IPS DF 4.7 (cell line): Measurements from ENCODE around the gene PTPRQ.
"Not testable (repeated sequence)": the region's sequence is repeated elsewhere in the genome, so short reads cannot be mapped to it uniquely, and the experiment has no call there.

ENCODE experiments used
- DNase-seq: peaks from one replicate; pipeline ENCODE4 v3.0.0-alpha.2; 2013; ENCODE audit warnings: low spot score; ENCODE audit errors: extremely low read depth

PTPRQ gene

DNA sequence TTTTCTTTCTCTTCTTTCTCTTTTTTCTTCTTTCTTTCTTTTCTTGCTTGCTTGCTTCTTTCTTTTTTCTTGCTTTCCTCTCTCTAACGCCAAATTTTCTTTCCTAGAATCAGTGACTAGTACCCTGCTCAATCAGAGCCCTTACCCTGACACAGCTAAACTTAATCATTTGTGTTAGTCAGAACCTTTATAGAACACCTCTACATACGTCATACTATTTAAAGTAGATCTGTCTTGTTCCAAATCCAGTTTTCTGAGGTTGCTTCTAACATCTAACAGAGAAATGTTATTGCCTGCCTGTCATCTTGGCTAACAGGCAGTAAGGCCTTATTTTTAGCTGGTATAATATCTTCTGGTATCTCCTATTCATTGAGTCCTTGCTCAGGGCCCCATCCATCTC is 197.9 kb downstream of the PTPRQ start:
- DNase-seq, result no peak

DNA sequence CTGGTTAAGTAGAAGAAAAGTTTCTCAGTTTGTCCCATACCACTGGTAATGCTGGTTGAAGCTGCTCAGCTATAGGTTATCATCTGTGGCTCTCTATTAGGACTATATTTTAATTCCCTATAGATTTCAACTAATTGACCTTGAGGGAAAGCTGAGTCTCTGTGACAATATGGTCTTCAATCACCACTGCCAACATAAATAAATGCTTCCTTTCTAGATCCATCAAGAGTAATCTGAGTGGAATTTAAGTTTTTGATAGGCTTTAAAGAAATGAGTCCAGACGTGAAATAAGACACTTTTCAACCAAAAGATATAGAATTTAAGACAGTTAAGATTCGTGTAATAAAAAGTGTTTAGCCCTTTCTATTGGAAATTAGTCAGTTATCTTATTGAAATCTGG is 199.9 kb downstream of the PTPRQ start:
- DNase-seq, result no peak

DNA sequence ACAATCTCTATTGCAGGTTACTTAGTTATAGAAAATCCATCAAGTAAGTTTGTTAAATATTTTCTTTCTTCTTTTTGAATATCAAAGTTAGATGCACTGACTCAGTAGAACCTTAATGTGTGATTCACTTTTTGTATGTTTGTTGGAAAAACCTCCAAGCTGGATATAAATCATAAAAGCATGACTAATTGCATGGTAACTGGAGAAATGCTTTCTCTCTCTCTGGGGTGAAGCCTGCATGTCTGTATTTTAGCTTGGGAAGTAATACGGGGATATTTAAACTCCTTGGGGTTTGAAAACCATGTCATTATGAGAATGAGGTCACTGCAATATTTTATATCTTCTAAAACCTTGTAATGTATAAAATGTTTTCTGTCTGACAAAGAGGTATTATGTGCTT is 204.8 kb downstream of the PTPRQ start:
- DNase-seq, result no peak

DNA sequence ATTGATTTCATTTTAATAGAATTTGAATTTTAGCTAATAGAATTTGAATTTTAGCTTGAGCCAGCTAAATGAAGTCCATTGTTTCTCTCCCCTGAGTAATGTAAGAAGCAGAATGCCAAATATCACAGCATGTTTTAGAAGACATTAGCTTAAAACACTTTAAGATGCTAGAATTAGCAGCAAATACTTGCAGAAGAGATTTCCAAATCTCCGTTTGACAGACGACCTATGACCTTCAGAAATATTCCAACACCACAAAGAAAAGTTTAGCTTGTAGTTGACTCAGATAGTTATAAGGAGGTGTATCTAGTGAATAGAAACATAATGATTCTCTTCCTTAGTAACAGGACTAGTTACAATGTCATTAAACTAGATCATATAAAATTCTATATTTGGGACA is 211.7 kb downstream of the PTPRQ start:
- DNase-seq, result no peak

DNA sequence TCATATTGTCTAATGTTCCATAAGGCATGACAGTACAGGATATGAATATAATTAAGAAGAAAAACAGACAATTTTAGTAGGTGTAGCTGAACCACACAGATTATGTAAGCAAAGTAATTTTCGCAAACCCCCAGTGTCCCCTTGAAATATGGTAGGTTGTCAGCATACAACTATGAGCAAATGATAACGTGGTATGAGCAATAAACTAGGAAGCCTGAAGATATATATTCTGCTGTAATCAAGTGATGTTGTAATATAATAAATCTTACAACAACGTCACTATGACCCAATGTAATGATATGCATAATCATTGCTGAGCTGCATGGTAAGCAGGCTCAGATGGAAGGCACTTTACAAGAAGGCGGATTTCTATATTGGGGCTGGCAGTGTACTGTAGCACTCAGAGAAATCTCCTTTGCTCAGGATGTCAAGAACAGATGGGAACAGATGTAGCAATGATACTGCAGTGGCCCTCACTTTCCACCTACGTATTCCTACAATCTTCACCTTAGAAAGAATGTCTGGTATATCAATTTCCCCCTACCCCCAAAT is 215.6 kb downstream of the PTPRQ start:
- no peak for DNase-seq

DNA sequence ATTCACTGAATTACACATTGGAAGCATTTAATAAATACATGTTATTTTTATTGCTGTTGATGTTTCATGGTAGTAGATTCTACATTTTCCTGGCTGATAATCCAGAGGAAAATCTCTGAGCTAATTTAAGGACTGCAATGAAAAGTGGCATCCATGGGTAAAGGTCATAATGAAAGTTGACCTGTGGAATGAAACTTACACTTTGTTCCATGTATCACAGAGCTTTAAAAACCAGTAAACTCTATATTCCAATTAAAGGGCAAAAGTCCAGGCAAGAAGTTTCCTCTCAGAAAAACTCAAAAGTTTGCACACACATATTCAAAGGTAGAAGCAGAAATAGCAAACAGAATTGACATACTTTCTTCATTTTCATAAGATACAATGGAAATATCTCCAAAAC is 218.6 kb downstream of the PTPRQ start:
- DNase-seq, result no peak

DNA sequence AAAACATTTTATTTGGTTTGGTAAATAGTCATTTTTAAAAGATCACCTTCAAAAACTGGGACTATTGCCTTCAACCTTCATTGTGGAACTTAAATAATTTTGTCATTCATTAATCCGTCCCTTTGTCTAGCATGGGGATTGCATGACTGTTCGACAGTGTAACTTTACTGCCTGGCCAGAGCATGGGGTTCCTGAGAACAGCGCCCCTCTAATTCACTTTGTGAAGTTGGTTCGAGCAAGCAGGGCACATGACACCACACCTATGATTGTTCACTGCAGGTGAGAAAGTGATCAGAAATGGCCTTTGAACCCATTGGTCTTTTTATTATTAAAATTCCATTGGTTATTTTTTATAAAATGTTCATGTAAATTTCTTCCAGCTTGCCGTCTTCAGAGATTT is 226.2 kb downstream of the PTPRQ start:
- no peak for DNase-seq

DNA sequence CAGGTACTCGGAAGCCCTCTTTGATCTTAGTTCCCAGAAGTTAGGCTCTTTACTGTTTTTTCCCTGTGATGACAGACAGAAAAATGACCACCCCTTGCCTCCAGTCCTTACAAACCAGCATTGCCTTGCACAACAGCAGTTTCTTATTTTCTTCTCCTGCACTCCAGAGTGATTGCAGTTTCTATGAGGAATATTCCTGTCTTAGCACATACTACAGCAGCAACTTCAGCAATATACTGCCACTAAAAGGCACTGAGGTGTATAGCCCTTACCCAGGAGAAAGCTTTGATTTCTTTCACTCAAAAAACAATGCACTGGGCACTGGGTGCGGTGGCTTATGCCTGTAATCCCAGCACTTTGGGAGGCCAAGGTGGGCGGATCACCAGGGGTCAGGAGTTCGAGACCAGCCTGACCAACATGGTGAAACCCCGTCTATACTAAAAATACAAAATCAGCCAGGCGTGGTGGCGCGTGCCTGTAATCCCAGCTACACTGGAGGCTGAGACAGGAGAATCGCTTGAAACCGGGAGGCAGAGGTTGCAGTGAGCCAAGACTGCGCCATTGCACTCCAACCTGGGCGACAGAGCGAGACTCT is 232.1 kb downstream of the PTPRQ start:
- not testable (repeated sequence) for DNase-seq

DNA sequence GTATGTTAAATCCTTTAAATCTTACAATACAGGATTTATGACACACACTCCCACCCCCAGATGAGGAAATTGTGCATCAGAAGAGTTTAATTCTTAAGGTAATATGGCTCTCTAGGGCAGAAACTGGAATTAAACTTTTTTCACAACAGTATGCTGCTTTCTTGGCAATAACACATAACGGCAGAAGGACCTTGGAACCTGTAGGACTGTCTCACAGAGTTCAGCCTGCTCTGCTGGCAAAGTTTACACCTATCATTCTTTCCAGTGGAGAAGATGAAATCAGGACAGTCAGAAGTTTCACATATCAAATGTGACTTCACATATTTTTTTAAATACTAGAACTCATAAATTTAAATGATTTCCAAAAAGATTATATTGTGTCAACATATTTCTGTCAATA is 232.8 kb downstream of the PTPRQ start:
- no peak for DNase-seq

DNA sequence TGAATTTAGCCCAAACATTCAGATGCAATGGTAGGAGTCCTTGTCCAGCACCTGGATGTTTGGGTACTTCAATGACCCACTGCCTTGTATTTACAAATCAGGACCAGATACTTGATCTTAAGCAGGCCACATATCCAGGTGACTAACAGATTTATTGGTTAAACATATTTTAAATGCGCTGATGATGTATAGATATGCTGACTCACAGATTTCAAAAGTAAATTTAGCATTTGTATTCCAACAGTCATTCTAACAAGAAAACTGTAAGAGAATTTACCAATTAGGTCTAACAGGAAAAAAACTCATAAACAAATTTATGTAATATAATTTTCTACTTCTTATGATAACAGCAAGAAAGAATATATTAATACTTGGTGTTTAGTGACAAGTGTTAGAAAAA is 234.0 kb downstream of the PTPRQ start:
- no peak for DNase-seq

DNA sequence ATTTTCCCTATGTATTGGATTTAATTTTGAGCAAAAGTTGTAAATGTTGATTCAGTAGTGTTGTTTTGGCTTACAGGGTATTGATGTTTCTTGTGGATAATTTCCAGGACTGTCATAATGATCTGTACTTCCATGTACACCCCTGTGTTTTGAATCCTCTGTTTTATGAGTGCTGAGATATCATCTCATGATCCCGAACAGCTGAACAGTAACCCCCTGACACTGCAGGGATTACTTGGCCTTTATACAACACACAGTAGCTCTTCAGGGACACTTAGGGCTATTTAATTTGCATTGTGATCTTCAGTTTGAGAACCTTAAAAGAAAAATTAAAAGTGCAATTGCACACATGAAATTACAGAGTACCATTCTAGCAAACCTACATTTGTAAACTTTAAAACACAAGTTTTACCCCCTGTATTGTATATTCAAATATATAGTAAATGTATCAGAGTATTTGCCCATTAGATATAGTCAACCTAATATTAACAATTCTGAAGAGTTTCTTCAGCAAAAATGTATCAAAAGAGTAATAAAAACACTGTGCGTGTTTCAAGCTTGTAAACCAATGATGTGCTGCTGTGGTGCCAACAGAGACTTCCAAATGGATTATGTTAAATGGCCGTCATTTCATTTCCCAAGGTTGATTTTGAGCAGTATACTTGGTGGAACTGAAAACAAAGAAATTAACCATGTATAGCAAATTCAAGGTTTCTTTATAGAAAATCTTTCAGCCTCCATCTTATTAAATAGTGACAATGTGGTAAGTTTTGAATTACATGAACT is 235.5 kb downstream of the PTPRQ start:
- DNase-seq, result no peak

DNA sequence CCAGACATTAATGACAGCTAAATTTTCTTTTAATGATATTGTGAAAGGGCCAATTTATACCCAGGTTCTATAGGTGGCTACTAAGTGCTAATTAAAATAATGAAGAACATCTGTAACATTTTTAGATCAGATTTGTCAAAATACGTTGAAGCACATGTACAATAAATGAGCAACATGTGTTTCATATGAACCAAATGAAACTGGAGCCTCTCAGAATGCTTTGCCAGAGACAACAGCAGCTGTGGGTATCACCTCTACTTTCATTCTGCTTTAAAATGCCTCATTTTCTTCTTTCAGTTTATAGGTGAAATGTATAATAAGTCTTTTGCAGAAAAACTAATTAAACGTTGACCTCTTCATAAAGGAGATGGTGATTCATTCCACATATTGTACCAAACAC is 237.3 kb downstream of the PTPRQ start:
- no peak for DNase-seq

DNA sequence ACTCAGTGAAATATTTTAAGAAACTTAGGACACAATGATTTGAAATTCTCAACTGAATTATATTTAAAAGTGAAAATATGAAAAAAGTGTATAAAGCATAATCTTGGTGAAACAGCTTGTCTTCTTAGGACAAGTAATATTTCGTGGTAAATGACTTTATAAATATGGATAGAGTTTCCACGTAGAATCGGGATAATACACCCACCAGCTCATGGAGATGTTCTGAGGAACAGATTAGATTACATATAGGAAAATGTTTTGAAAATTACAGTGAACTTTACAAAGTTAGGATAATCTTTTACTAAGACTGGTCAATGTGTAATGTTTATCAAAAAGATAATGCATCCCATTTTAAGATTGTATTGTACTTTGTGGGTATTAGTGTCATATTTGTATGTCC is 237.8 kb downstream of the PTPRQ start:
- DNase-seq, result no peak

DNA sequence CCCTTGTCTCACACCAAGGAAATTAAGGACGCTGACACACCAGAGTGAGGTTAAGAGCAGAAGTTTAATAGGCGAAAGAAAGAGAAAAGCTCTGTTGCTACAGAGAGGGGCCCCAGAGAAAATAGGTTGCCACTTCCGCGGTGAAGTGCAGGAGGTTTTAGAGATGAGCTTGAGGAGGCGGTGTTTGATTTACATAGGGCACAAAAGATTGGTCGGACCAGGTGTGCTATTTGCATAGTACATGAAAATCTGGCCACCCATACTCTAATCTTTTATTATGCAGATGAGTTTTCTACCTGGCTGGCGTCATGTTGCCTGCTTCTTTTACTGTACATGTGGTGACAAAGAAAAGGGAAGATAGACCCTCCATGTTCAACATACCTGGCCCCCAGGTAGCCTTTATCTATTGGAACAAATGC is 240.1 kb downstream of the PTPRQ start:
- peak; percentile 89 for DNase-seq

DNA sequence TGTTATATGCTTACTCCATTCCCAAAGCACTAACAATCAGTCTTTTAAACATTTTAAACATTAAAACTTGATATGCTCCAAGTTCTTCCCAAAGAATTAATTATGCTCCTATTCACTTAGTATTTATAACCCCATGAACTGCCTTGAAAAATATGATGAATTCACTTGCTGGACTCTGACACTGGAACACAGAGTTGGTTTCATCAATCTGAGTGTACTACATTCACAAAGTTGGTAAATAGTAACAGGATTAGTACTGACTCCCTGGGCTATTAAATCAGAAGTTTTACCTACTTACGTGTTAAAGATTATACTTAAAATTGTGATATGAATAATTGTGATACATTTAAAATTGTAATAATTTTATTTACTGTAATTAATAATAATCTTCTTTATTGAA is 246.1 kb downstream of the PTPRQ start:
- DNase-seq, result no peak

DNA sequence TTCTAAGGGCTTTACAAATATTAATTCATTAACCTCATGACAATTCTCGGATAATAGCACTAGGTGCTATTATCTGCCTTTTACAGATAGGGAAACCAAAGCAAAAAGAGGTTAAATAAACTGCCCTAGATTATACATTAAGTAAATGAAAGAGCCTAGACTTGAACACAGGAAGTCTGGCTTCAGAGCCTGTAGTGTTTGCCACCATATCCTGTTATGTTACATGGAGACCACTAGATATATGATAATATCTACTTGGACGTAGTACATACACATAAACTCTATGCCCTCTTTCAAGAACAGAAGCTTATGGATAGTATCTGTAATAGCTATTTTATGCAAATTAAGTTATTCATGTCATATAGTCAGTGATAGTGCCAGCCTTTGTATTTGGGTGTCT is 246.5 kb downstream of the PTPRQ start:
- DNase-seq, result no peak

DNA sequence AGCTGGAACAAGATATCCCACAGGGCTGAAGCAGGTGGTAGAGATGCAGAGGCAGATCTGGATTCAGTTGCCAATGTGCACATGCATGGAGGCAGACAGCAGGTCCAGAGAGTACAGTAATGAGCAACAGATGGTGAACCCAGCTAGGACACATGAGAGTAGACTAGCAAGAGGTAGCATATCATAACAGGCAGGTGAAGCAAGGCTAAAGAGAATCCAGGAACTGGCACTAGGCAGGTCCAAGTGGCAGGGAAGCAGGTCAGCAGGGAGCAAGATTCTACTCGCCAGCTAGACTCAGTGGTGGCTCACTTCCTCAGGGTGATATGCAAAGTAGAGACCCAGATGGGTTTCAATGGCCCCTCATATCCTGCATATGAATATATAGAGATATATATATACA is 248.1 kb downstream of the PTPRQ start:
- DNase-seq, result no peak

DNA sequence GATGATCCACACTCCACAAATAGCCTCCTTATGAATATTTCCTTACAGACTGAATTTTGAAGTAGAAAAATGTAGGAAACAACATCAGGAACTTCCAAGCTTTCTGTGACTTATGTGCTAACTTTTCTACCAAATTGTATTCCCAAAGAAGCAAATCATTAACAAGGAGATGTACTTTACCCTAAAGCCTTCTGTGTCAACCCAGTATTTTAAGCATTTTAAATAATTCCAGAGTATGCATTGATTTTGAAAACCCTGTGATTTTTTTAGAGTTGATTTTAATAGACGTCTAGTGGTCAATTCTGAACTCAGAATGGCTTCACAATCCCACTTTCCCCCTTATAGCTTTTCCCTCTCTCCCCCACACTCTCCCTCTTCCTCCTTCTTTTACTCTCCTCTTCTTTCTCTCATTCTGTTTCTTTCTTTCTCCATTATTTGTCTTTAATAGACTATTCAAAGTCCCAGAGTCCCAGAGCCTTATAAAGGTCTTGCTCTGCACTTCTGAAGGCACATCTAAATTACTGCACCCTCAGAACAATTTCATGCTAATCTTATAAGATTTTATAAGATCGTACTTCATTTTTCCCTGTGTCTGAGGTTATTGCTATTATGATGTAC is 253.3 kb downstream of the PTPRQ start:
- no peak for DNase-seq

DNA sequence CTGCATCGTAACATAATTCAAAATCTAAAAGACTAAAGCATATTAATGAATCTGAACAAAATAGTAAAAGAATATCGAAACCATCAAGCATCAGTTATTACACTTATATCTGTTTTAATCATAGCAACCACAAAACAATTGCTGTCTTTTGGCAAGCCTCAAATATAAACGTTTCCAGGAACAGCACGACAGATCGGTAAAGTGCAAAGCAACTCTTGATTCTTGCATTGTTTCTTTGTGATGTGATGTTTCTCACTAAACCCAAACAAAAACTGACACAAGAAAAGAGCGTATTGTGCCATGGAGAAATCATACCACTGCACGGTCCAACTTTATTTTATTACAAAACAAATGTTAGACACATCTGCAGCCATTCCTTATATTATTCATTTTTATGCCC is 254.2 kb downstream of the PTPRQ start:
- DNase-seq, result no peak

DNA sequence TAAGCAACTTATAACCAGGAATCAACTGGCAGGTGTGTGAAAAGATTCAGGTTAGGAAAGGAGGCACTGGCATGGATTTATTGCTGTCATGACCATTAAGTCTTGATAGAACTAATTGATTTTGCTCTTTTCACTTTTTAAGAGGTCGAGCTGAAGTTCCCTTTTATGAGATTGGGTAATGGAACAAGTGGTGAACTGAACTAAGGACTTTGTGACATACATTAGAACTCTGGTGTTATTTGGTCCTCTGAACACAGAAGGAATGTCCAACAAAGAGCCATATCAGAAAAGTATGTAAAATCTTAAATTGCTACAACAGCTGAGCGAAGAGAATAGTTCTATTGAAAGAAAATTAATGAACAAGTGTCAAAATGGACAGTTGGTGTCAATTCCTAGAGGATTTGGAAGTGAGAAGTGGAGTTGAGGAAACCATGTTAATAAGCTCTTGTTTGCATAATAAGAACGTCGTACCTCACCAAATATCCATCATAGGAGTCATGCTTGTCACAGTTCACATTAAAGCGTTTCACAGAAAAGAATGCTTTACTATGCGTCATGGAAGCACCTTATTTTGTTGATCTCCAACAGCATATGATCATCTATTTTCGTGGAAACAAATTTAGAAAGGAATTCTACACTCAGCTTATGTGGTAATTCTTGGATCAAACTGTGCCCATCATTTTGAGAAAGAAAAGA is 255.0 kb downstream of the PTPRQ start:
- no peak for DNase-seq

DNA sequence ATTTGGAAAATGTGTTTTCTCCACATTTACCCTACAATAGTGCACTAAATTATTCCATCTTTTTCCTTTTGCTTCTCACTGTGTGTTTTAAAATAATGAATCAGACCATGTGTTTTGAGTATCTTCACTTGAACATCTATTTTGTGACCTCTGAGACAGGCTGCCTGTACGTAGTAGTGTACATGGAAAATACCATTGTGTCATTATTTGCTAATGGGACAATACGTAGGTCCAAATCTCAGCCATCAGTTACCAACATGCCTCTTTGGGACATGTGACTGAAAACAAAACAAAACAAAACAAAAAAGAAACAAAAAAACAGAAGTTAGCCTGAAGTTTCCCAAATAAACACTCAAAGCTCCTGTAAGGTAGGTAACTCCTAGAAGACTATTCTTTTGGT is 256.3 kb downstream of the PTPRQ start:
- no peak for DNase-seq

DNA sequence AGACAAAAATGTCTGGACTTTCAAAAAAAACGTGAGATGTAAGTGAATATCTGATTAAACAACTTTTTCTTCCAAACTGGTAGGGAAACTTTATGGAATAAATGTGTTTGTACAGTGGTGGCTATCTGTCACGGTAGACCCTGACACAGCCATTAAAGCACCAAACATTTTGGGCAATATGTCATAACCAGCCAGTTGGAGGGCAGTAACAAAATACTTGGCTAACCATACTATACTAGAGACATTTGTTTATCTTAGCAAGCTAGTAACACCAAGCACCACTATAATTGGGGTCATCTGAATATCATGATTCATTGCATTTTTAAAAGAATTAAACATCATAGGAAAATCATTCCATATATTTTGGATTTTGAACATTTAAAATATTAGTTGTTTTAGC is 257.4 kb downstream of the PTPRQ start:
- no peak for DNase-seq
